H9 (cell line): ENCODE measurements around the gene OLFM1. TPM values are rescaled to one million over a fixed set of nuclear protein-coding genes. Genes with fewer than 3 reads are reported as not detected.
A peak's percentile ranks its signal among the peaks of the same experiment; 100 is the strongest.

Source experiments
- DNase-seq: peaks from one replicate; pipeline ENCODE4 v3.0.0-alpha.2; 2017
- H2AFZ ChIP-seq: one replicate; pipeline ENCODE4 v1.6.1; 2013; ENCODE audit warnings: mild to moderate bottlenecking, low read length, control low read depth, moderate library complexity
- H2AK5ac ChIP-seq: 2 replicates; pipeline ENCODE4 v1.6.1; 2013; ENCODE audit warnings: low read length, control low read depth, mixed read lengths; ENCODE audit not compliant: insufficient read length
- H2BK120ac ChIP-seq: one replicate; pipeline ENCODE4 v1.6.1; 2013; ENCODE audit warnings: low read depth, mild to moderate bottlenecking, low read length, control low read depth, inconsistent platforms; ENCODE audit not compliant: poor library complexity, severe bottlenecking
- H2BK12ac ChIP-seq: 2 replicates; pipeline ENCODE4 v1.6.1; 2013; ENCODE audit warnings: low read length, control low read depth, mixed read lengths, low read depth; ENCODE audit not compliant: insufficient read length
- H2BK15ac ChIP-seq: 2 replicates; pipeline ENCODE4 v1.6.1; 2013; ENCODE audit warnings: low read depth, low read length, control low read depth
- H2BK20ac ChIP-seq: one replicate; pipeline ENCODE4 v1.6.1; 2013; ENCODE audit warnings: low read depth, mild to moderate bottlenecking, low read length, control low read depth, inconsistent platforms; ENCODE audit not compliant: poor library complexity, severe bottlenecking
- H2BK5ac ChIP-seq: 2 replicates; pipeline ENCODE4 v1.6.1; 2013; ENCODE audit warnings: low read length, control low read depth, mixed read lengths; ENCODE audit not compliant: insufficient read length
- H3K14ac ChIP-seq: 2 replicates; pipeline ENCODE4 v1.6.1; 2013; ENCODE audit warnings: low read length, control low read depth; ENCODE audit not compliant: insufficient read depth
- H3K18ac ChIP-seq: 2 replicates; pipeline ENCODE4 v1.6.1; 2013; ENCODE audit warnings: low read depth, mild to moderate bottlenecking, mixed read lengths, low read length, control low read depth; ENCODE audit not compliant: insufficient read length
- H3K23ac ChIP-seq: 2 replicates; pipeline ENCODE4 v1.6.1; 2013; ENCODE audit warnings: low read length, control low read depth, mixed read lengths, low read depth; ENCODE audit not compliant: insufficient read length
- H3K23me2 ChIP-seq: 2 replicates; pipeline ENCODE4 v1.6.1; 2013; ENCODE audit warnings: low read depth, mild to moderate bottlenecking, mixed read lengths, low read length, control low read depth; ENCODE audit not compliant: insufficient read length, poor library complexity, severe bottlenecking
- H3K27ac ChIP-seq: 2 replicates; pipeline ENCODE4 v1.5.1; 2013; ENCODE audit warnings: low read length, control low read depth, mixed read lengths, low read depth; ENCODE audit not compliant: insufficient read length
- H3K27me3 ChIP-seq: 2 replicates; pipeline ENCODE4 v1.6.1; 2013; ENCODE audit warnings: low read length, control low read depth, inconsistent platforms; ENCODE audit not compliant: insufficient read depth
- H3K4ac ChIP-seq: 2 replicates; pipeline ENCODE4 v1.6.1; 2013; ENCODE audit warnings: low read depth, mild to moderate bottlenecking, control low read depth, inconsistent platforms, low read length, moderate library complexity
- H3K4me1 ChIP-seq: 2 replicates; pipeline ENCODE4 v1.6.1; 2013; ENCODE audit warnings: low read length, control low read depth, inconsistent platforms; ENCODE audit not compliant: insufficient read depth
- H3K4me2 ChIP-seq: 2 replicates; pipeline ENCODE4 v1.6.1; 2013; ENCODE audit warnings: low read length, control low read depth, mixed read lengths; ENCODE audit not compliant: insufficient read length, insufficient read depth
- H3K56ac ChIP-seq: 2 replicates; pipeline ENCODE4 v1.6.1; 2013; ENCODE audit warnings: low read depth, mild to moderate bottlenecking, mixed read lengths, low read length, control low read depth; ENCODE audit not compliant: insufficient read length
- H3K79me1 ChIP-seq: 2 replicates; pipeline ENCODE4 v1.6.1; 2013; ENCODE audit warnings: low read depth, mild to moderate bottlenecking, moderate library complexity, low read length, control low read depth, inconsistent platforms; ENCODE audit not compliant: insufficient read depth, poor library complexity, severe bottlenecking
- H3K79me2 ChIP-seq: 2 replicates; pipeline ENCODE4 v1.6.1; 2013; ENCODE audit warnings: low read length, control low read depth, inconsistent platforms; ENCODE audit not compliant: insufficient read depth
- H3K9ac ChIP-seq: 2 replicates; pipeline ENCODE4 v1.6.1; 2013; ENCODE audit warnings: low read length, control low read depth, mixed read lengths; ENCODE audit not compliant: insufficient read length; ENCODE audit errors: extremely low read depth
- H3K9me3 ChIP-seq: one replicate; pipeline ENCODE4 v1.6.1; 2013; ENCODE audit warnings: low read depth, low read length, inconsistent platforms; ENCODE audit not compliant: control insufficient read depth
- H3T11ph ChIP-seq: one replicate; pipeline ENCODE4 v1.6.1; 2013; ENCODE audit warnings: mild to moderate bottlenecking, low read length, control low read depth, inconsistent platforms
- H4K20me1 ChIP-seq: one replicate; pipeline ENCODE4 v1.6.1; 2013; ENCODE audit not compliant: control insufficient read depth, insufficient read length, insufficient read depth
- H4K5ac ChIP-seq: 2 replicates; pipeline ENCODE4 v1.6.1; 2013; ENCODE audit warnings: low read depth, mild to moderate bottlenecking, mixed read lengths, low read length, control low read depth; ENCODE audit not compliant: insufficient read length
- H4K8ac ChIP-seq: replicated peaks from 2 replicates; pipeline ENCODE4 v1.6.1; 2013; ENCODE audit warnings: low read length, control low read depth, mixed read lengths, low read depth; ENCODE audit not compliant: insufficient read length
- H4K91ac ChIP-seq: 2 replicates; pipeline ENCODE4 v1.6.1; 2013; ENCODE audit warnings: low read depth, mild to moderate bottlenecking, moderate library complexity, mixed read lengths, low read length, control low read depth; ENCODE audit not compliant: insufficient read length
- H3K27ac Mint-ChIP-seq, 3 experiments: 2 replicates in 2 of 3; 3 replicates in 1 of 3; pipeline ENCODE4 v1.8.0; 2020 to 2021; ENCODE audit warnings: mixed read lengths in 3 of 3, mild to moderate bottlenecking in 1 of 3, moderate library complexity in 1 of 3
- H3K27me3 Mint-ChIP-seq: 2 replicates; pipeline ENCODE4 v1.8.0; 2021; ENCODE audit warnings: low read depth, mild to moderate bottlenecking, moderate library complexity, mixed read lengths
- H3K36me3 Mint-ChIP-seq, 3 experiments: 2 replicates in 2 of 3; 3 replicates in 1 of 3; pipeline ENCODE4 v1.8.0; 2020 to 2021; ENCODE audit warnings: low read depth in 3 of 3, mixed read lengths in 3 of 3; ENCODE audit not compliant: insufficient read depth in 1 of 3
- H3K4me1 Mint-ChIP-seq, 2 experiments: 2 replicates each; pipeline ENCODE4 v1.8.0; 2020; ENCODE audit warnings: mixed read lengths in 2 of 2
- H3K4me3 Mint-ChIP-seq, 2 experiments: 2 replicates in 1 of 2; 3 replicates in 1 of 2; pipeline ENCODE4 v1.8.0; 2020 to 2021; ENCODE audit warnings: mild to moderate bottlenecking in 2 of 2, mixed read lengths in 2 of 2, moderate library complexity in 1 of 2
- H3K9me3 Mint-ChIP-seq, 2 experiments: 2 replicates in 1 of 2; 3 replicates in 1 of 2; pipeline ENCODE4 v1.8.0; 2020; ENCODE audit warnings: mild to moderate bottlenecking in 2 of 2, mixed read lengths in 2 of 2, moderate library complexity in 1 of 2
- CTCF ChIP-seq: fragments of 200-600 bp; sonication (generic); conservative IDR thresholded peaks from 3 replicates; pipeline ENCODE4 v1.8.0; 2021; ENCODE audit warnings: antibody characterized with exemption, mild to moderate bottlenecking
- WGBS: extraction: QIAGEN DNeasy Blood & Tissue Kit; methylation state at CpG from one replicate; pipeline ENCODE4 v1.1.7; 2013; ENCODE audit warnings: missing lambda C conversion rate, low lambda C conversion rate, mixed read lengths; ENCODE audit not compliant: insufficient read length; ENCODE audit errors: extremely low coverage; 5-methylcytosine and 5-hydroxymethylcytosine counted together
- total RNA-seq: library from RNA; stranded (reverse); gene quantifications from 2 replicates; pipeline ENCODE4 v1.2.1, GENCODE V29; 2021

The OLFM1 gene
- total RNA-seq, 1 experiment from 2014 or later, result 34.1 TPM

DNA sequence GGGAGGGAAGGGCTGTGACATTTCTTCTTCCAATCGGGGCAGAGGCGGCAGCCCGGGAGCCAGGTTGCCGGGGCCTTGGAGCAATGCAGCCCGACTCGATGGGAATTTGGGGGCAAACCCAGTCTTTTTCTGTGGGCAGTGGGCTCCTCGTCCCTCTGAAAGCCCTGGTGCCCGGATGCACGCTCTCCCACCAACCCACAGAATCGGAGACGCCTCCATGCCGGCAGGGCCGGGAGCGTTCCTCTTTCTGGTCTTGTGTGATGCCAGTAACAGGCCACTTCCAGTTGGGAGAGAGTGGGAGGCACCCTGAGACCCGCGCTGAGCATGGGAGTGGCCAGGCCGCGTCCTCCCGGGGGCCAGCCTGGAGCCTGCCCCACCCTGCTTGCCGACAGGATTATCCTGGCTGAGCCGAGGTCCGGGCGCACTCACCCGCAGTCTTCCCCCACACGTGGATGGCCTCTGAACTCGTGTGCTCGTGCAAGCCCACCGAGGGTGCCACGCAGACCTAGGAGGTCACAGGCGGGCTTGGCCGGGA, 17.8 kb downstream of the OLFM1 start:
- H2BK15ac ChIP-seq, result no peak overlapping the region
- H3K23ac ChIP-seq, result no peak overlapping the region
- H3K27ac Mint-ChIP-seq, result peak overlapping the region in 1 of 3 experiments; percentile 64; a peak in 1 of 7 replicates
- no peak overlapping the region for H3K4me2 ChIP-seq
- no peak overlapping the region for H2BK20ac ChIP-seq
- H4K8ac ChIP-seq, result no peak overlapping the region
- no CpG with 5 or more reads among the region's 31 CpGs for WGBS
- H3K14ac ChIP-seq, result no peak overlapping the region
- H3K56ac ChIP-seq, result no peak overlapping the region
- no peaks in the 10 kb centered on the region for H3K4me1 ChIP-seq
- no peaks in the 10 kb centered on the region for H3K79me2 ChIP-seq
- H3K36me3 Mint-ChIP-seq, result peaks cover 0 to 27% (median 14%) of the 10 kb centered on the region in 3 experiments; a peak in 6 of 7 replicates
- H3K27me3 Mint-ChIP-seq, result no peaks in the 10 kb centered on the region
- no peak overlapping the region for H3K18ac ChIP-seq
- no peak for DNase-seq
- no peak overlapping the region for H3T11ph ChIP-seq
- no peak overlapping the region for H3K4ac ChIP-seq
- no peaks in the 10 kb centered on the region for H3K9me3 Mint-ChIP-seq
- H2BK12ac ChIP-seq, result no peak overlapping the region
- H2BK5ac ChIP-seq, result no peak overlapping the region
- H3K27me3 ChIP-seq, result no peaks in the 10 kb centered on the region
- no peak overlapping the region for H4K91ac ChIP-seq
- H3K79me1 ChIP-seq, result no peaks in the 10 kb centered on the region
- H2AK5ac ChIP-seq, result no peak overlapping the region
- no peak overlapping the region for H3K9ac ChIP-seq
- no peak for TF ChIP-seq CTCF
- H3K27ac ChIP-seq, result no peak overlapping the region
- no peak overlapping the region for H3K4me3 Mint-ChIP-seq
- H2BK120ac ChIP-seq, result no peak overlapping the region
- no peaks in the 10 kb centered on the region for H3K9me3 ChIP-seq
- no peak overlapping the region for H2AFZ ChIP-seq
- H4K20me1 ChIP-seq, result no peaks in the 10 kb centered on the region
- no peaks in the 10 kb centered on the region for H3K23me2 ChIP-seq
- H4K5ac ChIP-seq, result no peak overlapping the region
- H3K4me1 Mint-ChIP-seq, result peaks cover 18 to 22% of the 10 kb centered on the region in 2 experiments
